ENCODE data around the gene SLC8A2. TPM values are rescaled to one million over a fixed set of nuclear protein-coding genes. Genes with fewer than 3 reads are reported as not detected.
A peak's percentile ranks its signal among the peaks of the same experiment; 100 is the strongest.

The SLC8A2 gene, protein sequence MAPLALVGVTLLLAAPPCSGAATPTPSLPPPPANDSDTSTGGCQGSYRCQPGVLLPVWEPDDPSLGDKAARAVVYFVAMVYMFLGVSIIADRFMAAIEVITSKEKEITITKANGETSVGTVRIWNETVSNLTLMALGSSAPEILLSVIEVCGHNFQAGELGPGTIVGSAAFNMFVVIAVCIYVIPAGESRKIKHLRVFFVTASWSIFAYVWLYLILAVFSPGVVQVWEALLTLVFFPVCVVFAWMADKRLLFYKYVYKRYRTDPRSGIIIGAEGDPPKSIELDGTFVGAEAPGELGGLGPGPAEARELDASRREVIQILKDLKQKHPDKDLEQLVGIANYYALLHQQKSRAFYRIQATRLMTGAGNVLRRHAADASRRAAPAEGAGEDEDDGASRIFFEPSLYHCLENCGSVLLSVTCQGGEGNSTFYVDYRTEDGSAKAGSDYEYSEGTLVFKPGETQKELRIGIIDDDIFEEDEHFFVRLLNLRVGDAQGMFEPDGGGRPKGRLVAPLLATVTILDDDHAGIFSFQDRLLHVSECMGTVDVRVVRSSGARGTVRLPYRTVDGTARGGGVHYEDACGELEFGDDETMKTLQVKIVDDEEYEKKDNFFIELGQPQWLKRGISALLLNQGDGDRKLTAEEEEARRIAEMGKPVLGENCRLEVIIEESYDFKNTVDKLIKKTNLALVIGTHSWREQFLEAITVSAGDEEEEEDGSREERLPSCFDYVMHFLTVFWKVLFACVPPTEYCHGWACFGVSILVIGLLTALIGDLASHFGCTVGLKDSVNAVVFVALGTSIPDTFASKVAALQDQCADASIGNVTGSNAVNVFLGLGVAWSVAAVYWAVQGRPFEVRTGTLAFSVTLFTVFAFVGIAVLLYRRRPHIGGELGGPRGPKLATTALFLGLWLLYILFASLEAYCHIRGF
- total RNA-seq (3.7 and 4.6 TPM in 2 replicates), polyA plus RNA-seq (0.67 and 0.99 TPM in 2 replicates)

DNA sequence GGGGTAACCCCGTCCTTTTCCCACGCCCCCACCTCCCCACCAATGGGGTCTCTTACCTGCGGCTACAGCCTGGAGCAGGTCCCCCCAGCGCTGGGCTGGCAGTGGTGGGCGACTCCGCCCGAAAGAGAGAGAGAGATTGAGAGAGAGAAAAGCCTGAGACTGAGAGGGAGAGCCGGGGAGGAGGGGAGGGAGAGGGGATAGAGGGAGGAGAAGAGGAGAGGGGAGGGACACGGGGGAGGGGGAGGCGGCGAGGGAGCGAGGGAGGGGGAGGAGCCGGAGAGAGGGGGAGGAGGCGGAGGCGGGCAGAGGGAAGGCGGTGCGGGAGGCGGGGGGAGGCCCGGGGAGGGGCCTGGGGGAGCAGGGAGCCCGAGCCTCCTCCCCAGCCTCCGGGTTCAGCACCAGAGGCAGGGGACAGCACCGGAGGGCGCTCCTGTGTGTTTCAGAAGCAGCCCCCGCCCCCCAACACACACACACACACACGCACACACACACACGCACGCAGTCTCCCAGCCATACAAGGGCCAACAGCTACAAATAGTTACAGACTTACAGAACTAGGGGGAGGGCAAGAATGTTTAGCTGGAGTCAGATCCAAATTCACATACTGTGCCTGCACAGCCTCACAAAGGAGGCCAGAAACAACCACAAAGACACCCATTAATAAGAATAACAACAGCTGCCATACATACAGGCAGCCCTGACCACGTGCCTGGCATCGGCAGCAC lies at the start of gene SLC8A2:
SLC8A2 (minus strand) TSS at position 161 of the 725 bp plus-strand sequence. CDS start 5,490 bp downstream, outside the sequence.
- Histone ChIP-seq H3K27me3 (no peaks in the 10 kb centered on the region), H3K4me1 (ENCODE audit: low read depth) (peaks cover 3% of the 10 kb centered on the region), H3K9me3 (ENCODE audit: low read depth) (no peaks in the 10 kb centered on the region), H3K36me3 (no peaks in the 10 kb centered on the region), H3K27ac (no peak within 1 kb of the TSS), H3K4me3 (peak within 1 kb of the TSS; percentile 24)
- DNase-seq (ENCODE audit: low read depth in 1 of 2, low spot score in 1 of 2) = peak; percentile 92 to 95
- TF ChIP-seq, protein P1, sequence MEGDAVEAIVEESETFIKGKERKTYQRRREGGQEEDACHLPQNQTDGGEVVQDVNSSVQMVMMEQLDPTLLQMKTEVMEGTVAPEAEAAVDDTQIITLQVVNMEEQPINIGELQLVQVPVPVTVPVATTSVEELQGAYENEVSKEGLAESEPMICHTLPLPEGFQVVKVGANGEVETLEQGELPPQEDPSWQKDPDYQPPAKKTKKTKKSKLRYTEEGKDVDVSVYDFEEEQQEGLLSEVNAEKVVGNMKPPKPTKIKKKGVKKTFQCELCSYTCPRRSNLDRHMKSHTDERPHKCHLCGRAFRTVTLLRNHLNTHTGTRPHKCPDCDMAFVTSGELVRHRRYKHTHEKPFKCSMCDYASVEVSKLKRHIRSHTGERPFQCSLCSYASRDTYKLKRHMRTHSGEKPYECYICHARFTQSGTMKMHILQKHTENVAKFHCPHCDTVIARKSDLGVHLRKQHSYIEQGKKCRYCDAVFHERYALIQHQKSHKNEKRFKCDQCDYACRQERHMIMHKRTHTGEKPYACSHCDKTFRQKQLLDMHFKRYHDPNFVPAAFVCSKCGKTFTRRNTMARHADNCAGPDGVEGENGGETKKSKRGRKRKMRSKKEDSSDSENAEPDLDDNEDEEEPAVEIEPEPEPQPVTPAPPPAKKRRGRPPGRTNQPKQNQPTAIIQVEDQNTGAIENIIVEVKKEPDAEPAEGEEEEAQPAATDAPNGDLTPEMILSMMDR (IDR thresholded peaks at IDR 0.05; ENCODE audit: low read depth, low read length) = no peak

DNA sequence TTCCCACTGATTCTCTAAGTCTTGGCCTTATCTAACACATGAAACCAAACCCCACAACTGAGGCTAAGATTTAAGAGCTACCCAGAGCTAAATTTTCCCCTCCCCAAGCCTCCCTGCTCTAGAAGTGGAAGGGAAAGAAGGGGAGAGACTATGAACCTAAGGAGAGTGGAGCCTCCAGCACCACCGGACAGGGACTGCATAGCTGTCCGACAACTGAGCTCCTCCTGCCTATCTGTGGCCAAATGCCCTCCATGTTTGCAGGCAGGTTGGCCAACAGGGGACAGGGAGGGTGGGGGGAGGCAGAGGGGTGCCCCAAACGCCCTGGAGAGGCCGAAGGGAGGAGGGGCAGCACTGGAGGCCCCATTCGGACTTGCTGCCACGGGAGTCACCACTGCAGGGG lies 49.1 kb upstream of the SLC8A2 start:
- H3K4me3 ChIP-seq = no peak overlapping the region
- TF ChIP-seq, protein P1 (IDR thresholded peaks at IDR 0.05; ENCODE audit: low read depth, low read length) = no peak
- no peak for DNase-seq (ENCODE audit: low read depth in 1 of 2, low spot score in 1 of 2)
- no peak overlapping the region for H3K27ac ChIP-seq
- H3K36me3 ChIP-seq = no peaks in the 10 kb centered on the region
- H3K4me1 ChIP-seq (ENCODE audit: low read depth) = no peaks in the 10 kb centered on the region
- H3K27me3 ChIP-seq = no peaks in the 10 kb centered on the region
- no peaks in the 10 kb centered on the region for H3K9me3 ChIP-seq (ENCODE audit: low read depth)

DNA sequence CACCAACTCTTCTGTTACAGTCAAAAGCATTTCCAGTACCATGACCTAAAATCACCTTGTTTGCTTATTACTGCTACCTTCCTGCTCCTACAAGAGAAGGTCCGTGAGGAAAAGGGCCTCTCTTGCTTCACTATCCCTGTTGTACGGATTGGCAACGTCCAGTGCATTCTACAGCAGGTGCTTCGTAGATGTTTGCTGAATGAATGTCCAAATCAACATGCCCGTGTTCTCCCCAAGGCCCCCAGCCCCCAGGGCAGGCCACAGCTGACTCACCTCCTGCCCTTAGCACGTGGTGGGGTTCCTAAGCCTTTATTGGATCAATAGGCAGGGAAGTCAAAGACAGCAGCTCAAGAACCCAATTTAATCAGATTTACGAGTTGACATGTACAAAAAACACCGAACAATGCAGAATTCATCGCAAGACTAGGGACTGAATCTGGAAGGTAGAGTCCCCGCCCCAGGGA lies 48.7 kb upstream of the SLC8A2 start:
- Histone ChIP-seq H3K4me1 (ENCODE audit: low read depth) (no peaks in the 10 kb centered on the region), H3K9me3 (ENCODE audit: low read depth) (no peaks in the 10 kb centered on the region), H3K27ac (peak overlapping the region; percentile 30), H3K27me3 (no peaks in the 10 kb centered on the region), H3K36me3 (no peaks in the 10 kb centered on the region), H3K4me3 (no peak overlapping the region)
- TF ChIP-seq, protein P1 (IDR thresholded peaks at IDR 0.05; ENCODE audit: low read depth, low read length) = no peak
- DNase-seq (ENCODE audit: low read depth in 1 of 2, low spot score in 1 of 2) = no peak

DNA sequence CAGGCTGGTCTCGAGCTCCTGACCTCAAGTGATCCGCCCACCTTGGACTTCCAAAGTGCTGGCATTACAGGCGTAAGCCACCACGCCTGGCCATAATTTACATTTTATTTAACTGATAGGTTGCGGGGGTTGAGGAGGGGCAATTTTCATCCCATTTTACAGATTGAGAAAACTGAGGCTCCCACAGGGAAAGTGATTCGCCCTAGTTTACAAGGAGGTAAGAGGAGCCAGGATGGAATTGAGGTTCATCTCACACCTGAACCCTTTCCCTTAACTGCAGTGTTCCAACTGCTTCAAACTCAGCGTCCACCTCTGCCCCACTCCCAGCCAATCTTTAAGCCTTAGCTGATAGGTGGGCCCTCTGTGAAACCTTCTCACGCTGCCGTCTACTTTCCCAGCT lies 47.2 kb upstream of the SLC8A2 start:
- TF ChIP-seq, protein P1 (IDR thresholded peaks at IDR 0.05; ENCODE audit: low read depth, low read length) = no peak
- Histone ChIP-seq H3K4me3 (no peak overlapping the region), H3K36me3 (no peaks in the 10 kb centered on the region), H3K9me3 (ENCODE audit: low read depth) (no peaks in the 10 kb centered on the region), H3K27me3 (no peaks in the 10 kb centered on the region), H3K4me1 (ENCODE audit: low read depth) (no peaks in the 10 kb centered on the region), H3K27ac (no peak overlapping the region)
- DNase-seq (ENCODE audit: low read depth in 1 of 2, low spot score in 1 of 2) = no peak

DNA sequence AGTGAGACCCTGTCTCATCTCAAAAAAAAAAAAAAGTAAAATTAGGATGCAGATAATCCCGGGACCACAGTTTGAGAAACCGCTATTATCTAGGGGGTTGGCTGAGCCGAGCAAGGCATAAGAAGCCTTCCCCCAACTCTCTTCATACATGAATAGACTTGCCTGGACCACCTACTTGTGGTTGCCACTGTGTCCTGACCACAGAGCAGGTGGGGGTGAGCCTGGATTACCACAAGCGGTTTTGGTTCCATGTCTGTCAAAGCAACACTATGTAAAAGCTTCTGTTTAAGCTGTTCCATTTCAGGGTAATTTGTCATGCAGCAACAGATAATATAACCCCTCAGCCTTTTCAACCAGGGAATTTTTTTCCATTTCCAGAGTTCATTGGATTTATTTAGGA lies 46.4 kb upstream of the SLC8A2 start:
- no peaks in the 10 kb centered on the region for H3K27me3 ChIP-seq
- DNase-seq (ENCODE audit: low read depth in 1 of 2, low spot score in 1 of 2) = no peak
- no peaks in the 10 kb centered on the region for H3K4me1 ChIP-seq (ENCODE audit: low read depth)
- H3K9me3 ChIP-seq (ENCODE audit: low read depth) = no peaks in the 10 kb centered on the region
- no peak overlapping the region for H3K27ac ChIP-seq
- TF ChIP-seq, protein P1 (IDR thresholded peaks at IDR 0.05; ENCODE audit: low read depth, low read length) = no peak
- H3K36me3 ChIP-seq = no peaks in the 10 kb centered on the region
- H3K4me3 ChIP-seq = no peak overlapping the region

Data from cardiac muscle cell (in vitro differentiated cells and primary cell).